Panc1 (cell line): Measurements from ENCODE around the gene KRT13.

ENCODE experiments used
- CTCF ChIP-seq: fragments of 450-650 bp; IDR thresholded peaks from 2 replicates; pipeline ENCODE4 v1.5.1; 2017; ENCODE audit warnings: mild to moderate bottlenecking
- POLR2AphosphoS5 ChIP-seq: IDR thresholded peaks from 2 replicates; pipeline ENCODE4 v1.6.1; 2012; ENCODE audit warnings: mild to moderate bottlenecking, low read depth, low read length, moderate library complexity
- SIN3A ChIP-seq: IDR thresholded peaks from 2 replicates; pipeline ENCODE4 v1.6.1; 2012; ENCODE audit warnings: low read depth, mild to moderate bottlenecking, low read length, moderate library complexity, borderline replicate concordance; ENCODE audit not compliant: insufficient read depth

- TF ChIP-seq CTCF (no peak), POLR2AphosphoS5 (no peak), SIN3A (no peak)
These were observed 21.9 kb downstream of the KRT13 start for GRCh38 chr17:41483531-41483930.
